ENCODE measurements around the gene MAGI1. TPM values are rescaled to one million over a fixed set of nuclear protein-coding genes. Genes with fewer than 3 reads are reported as not detected.

Gene MAGI1
- polyA plus RNA-seq, 1 of the 3 experiments (the other 2 are of a cell fraction): 10.3 TPM

DNA sequence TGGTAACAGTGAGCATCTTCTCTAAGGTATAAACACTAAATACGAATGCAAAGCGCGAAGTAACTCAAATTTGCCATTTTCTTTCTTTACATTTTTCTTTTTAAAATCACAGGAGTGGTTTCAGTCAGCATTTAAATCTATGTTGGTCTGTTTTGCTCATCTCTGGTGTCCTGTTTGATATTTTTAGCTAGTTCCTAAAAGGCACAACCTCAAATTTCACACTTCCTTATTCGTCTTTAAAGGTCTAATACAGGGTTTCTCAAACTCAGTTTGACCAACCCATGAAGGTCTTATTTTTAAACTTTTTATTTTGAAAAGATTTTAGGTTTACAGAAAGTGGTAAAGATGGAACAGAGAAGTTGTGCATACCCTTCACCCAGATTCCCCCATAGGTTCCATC is 201.1 kb downstream of the MAGI1 start:
- no peaks in the 10 kb centered on the region for H3K27me3 ChIP-seq (ENCODE audit: insufficient read depth)
- H3K9ac ChIP-seq: no peak overlapping the region
- no peak overlapping the region for H3K27ac ChIP-seq (ENCODE audit: low read depth in 2 of 2, low read length in 1 of 2)
- H3K79me2 ChIP-seq (ENCODE audit: insufficient read depth): peaks cover 34% of the 10 kb centered on the region
- WGBS (ENCODE audit: low lambda C conversion rate): 81% methylated on average over 4 of the region's 4 CpGs
- H3K4me3 ChIP-seq (ENCODE audit: low read depth in 2 of 2, low read length in 1 of 2): no peak overlapping the region
- peaks cover 3 to 29% of the 10 kb centered on the region in 2 experiments; a peak in 2 of 4 replicates for H3K4me1 ChIP-seq (ENCODE audit: control insufficient read depth in 1 of 2, insufficient read depth in 2 of 2, low read depth in 1 of 2, low read length in 1 of 2)
- DNase-seq: no peak
- CTCF ChIA-PET: no interaction called here
- H3K9me2 ChIP-seq: no peaks in the 10 kb centered on the region
- no peak overlapping the region for H2AFZ ChIP-seq (ENCODE audit: low read depth)
- peaks cover 30% of the 10 kb centered on the region for H3F3A ChIP-seq (replicated peaks; ENCODE audit: insufficient read depth)
- H4K20me1 ChIP-seq (ENCODE audit: insufficient read depth): no peaks in the 10 kb centered on the region
- POLR2A ChIA-PET: no interaction called here
- H3K9me3 ChIP-seq: no peaks in the 10 kb centered on the region
- H3K4me2 ChIP-seq: no peak overlapping the region
- H3K36me3 ChIP-seq (replicated peaks in 1 of 2; ENCODE audit: control insufficient read depth in 1 of 2, insufficient read depth in 2 of 2, low read length in 1 of 2): no peaks in the 10 kb centered on the region
- TF ChIP-seq EP300 (IDR thresholded peaks at IDR 0.05; ENCODE audit: borderline replicate concordance in 1 of 2, low read depth in 1 of 2, low read length in 1 of 2) (no peak), JUND (IDR thresholded peaks at IDR 0.05) (no peak), TCF12 (IDR thresholded peaks at IDR 0.05) (no peak), GABPA (IDR thresholded peaks at IDR 0.05; ENCODE audit: low read depth) (no peak), NFIC (IDR thresholded peaks at IDR 0.05; ENCODE audit: borderline replicate concordance) (no peak), POLR2AphosphoS5 (IDR thresholded peaks at IDR 0.05; ENCODE audit: low read depth, low read length) (no peak), SMC3 (IDR thresholded peaks at IDR 0.05; ENCODE audit: low read depth, low read length) (no peak), RCOR1 (IDR thresholded peaks at IDR 0.05; ENCODE audit: low read length) (no peak), FOXJ3 (CRISPR knock-in tag; IDR thresholded peaks at IDR 0.05) (no peak)
- TF ChIP-seq, protein P1, sequence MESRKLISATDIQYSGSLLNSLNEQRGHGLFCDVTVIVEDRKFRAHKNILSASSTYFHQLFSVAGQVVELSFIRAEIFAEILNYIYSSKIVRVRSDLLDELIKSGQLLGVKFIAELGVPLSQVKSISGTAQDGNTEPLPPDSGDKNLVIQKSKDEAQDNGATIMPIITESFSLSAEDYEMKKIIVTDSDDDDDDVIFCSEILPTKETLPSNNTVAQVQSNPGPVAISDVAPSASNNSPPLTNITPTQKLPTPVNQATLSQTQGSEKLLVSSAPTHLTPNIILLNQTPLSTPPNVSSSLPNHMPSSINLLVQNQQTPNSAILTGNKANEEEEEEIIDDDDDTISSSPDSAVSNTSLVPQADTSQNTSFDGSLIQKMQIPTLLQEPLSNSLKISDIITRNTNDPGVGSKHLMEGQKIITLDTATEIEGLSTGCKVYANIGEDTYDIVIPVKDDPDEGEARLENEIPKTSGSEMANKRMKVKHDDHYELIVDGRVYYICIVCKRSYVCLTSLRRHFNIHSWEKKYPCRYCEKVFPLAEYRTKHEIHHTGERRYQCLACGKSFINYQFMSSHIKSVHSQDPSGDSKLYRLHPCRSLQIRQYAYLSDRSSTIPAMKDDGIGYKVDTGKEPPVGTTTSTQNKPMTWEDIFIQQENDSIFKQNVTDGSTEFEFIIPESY (IDR thresholded peaks at IDR 0.05; ENCODE audit: borderline replicate concordance, low read depth): no peak
- TF ChIP-seq, protein P2, sequence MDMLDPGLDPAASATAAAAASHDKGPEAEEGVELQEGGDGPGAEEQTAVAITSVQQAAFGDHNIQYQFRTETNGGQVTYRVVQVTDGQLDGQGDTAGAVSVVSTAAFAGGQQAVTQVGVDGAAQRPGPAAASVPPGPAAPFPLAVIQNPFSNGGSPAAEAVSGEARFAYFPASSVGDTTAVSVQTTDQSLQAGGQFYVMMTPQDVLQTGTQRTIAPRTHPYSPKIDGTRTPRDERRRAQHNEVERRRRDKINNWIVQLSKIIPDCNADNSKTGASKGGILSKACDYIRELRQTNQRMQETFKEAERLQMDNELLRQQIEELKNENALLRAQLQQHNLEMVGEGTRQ (IDR thresholded peaks at IDR 0.05; ENCODE audit: borderline replicate concordance, low read depth, low read length): no peak
- TF ChIP-seq, protein P3, sequence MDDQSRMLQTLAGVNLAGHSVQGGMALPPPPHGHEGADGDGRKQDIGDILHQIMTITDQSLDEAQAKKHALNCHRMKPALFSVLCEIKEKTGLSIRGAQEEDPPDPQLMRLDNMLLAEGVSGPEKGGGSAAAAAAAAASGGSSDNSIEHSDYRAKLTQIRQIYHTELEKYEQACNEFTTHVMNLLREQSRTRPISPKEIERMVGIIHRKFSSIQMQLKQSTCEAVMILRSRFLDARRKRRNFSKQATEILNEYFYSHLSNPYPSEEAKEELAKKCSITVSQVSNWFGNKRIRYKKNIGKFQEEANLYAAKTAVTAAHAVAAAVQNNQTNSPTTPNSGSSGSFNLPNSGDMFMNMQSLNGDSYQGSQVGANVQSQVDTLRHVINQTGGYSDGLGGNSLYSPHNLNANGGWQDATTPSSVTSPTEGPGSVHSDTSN (IDR thresholded peaks at IDR 0.05): no peak
- TF ChIP-seq, protein P4, sequence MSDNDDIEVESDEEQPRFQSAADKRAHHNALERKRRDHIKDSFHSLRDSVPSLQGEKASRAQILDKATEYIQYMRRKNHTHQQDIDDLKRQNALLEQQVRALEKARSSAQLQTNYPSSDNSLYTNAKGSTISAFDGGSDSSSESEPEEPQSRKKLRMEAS (IDR thresholded peaks at IDR 0.05; ENCODE audit: low read depth): no peak

DNA sequence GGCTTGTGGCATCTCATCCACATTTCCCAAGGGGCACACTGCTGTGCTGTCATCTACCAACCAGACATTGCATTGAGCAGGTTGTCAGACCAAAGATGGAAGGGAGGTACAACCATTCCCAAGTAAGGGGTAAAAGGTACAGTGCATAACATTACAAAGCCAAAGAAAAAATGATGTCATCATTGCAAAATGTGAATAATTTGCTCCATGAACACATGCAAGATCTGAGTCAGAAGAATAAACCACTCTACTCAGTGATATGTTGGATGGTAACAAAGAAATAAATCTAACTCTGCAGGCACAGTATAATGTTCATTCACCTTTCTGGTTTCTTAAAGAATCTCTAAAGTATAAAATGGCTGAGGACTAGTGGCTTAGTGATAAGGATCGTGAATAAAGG is 202.7 kb downstream of the MAGI1 start:
- H3K36me3 ChIP-seq (replicated peaks in 1 of 2; ENCODE audit: control insufficient read depth in 1 of 2, insufficient read depth in 2 of 2, low read length in 1 of 2): no peaks in the 10 kb centered on the region
- H3K4me1 ChIP-seq (ENCODE audit: control insufficient read depth in 1 of 2, insufficient read depth in 2 of 2, low read depth in 1 of 2, low read length in 1 of 2): peaks cover 7 to 44% of the 10 kb centered on the region in 2 experiments; a peak in 3 of 4 replicates
- H3K9ac ChIP-seq: no peak overlapping the region
- H3K9me2 ChIP-seq: no peaks in the 10 kb centered on the region
- no peak overlapping the region for H2AFZ ChIP-seq (ENCODE audit: low read depth)
- H3K9me3 ChIP-seq: no peaks in the 10 kb centered on the region
- no peak overlapping the region for H3K27ac ChIP-seq (ENCODE audit: low read depth in 2 of 2, low read length in 1 of 2)
- ChIA-PET POLR2A (no interaction called here), CTCF (no interaction called here)
- DNase-seq: no peak
- no peak overlapping the region for H3K4me2 ChIP-seq
- no peaks in the 10 kb centered on the region for H3K27me3 ChIP-seq (ENCODE audit: insufficient read depth)
- WGBS (ENCODE audit: low lambda C conversion rate): 100% methylated on average over 1 of the region's 1 CpG
- H4K20me1 ChIP-seq (ENCODE audit: insufficient read depth): no peaks in the 10 kb centered on the region; the same call in 1 of the 2 replicates
- TF ChIP-seq RCOR1 (IDR thresholded peaks at IDR 0.05; ENCODE audit: low read length) (no peak), NFIC (IDR thresholded peaks at IDR 0.05; ENCODE audit: borderline replicate concordance) (no peak), CHD2 (IDR thresholded peaks at IDR 0.05; ENCODE audit: low read length, partially characterized antibody) (no peak), TAF1 (IDR thresholded peaks at IDR 0.05; ENCODE audit: borderline replicate concordance, low read depth, low read length) (no peak), RAD21 (IDR thresholded peaks at IDR 0.05; ENCODE audit: low read length) (no peak), GABPA (IDR thresholded peaks at IDR 0.05; ENCODE audit: low read depth) (no peak), MXI1 (IDR thresholded peaks at IDR 0.05; ENCODE audit: low read depth, low read length) (no peak)
- TF ChIP-seq, protein P5, sequence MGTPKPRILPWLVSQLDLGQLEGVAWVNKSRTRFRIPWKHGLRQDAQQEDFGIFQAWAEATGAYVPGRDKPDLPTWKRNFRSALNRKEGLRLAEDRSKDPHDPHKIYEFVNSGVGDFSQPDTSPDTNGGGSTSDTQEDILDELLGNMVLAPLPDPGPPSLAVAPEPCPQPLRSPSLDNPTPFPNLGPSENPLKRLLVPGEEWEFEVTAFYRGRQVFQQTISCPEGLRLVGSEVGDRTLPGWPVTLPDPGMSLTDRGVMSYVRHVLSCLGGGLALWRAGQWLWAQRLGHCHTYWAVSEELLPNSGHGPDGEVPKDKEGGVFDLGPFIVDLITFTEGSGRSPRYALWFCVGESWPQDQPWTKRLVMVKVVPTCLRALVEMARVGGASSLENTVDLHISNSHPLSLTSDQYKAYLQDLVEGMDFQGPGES (IDR thresholded peaks at IDR 0.05; ENCODE audit: low read depth, low read length): no peak
- no peak overlapping the region for H3K4me3 ChIP-seq (ENCODE audit: low read depth in 2 of 2, low read length in 1 of 2)
- peaks cover 38% of the 10 kb centered on the region for H3K79me2 ChIP-seq (ENCODE audit: insufficient read depth)
- peaks cover 41% of the 10 kb centered on the region for H3F3A ChIP-seq (replicated peaks; ENCODE audit: insufficient read depth)

Data from SK-N-SH (cell line).